Fibroblast of lung (primary cell): ENCODE data around the gene C11orf68. TPM values are rescaled to one million over a fixed set of nuclear protein-coding genes. Genes with fewer than 3 reads are reported as not detected.
"Not testable (repeated sequence)": the region's sequence is repeated elsewhere in the genome, so short reads cannot be mapped to it uniquely, and the experiment has no call there.

ENCODE experiments used
- DNase-seq, 2 donors: peaks; one replicate each; pipeline versions ENCODE4 v3.0.0 to v3.0.0-alpha.2; 2010; ENCODE audit warnings: low read depth in 2 of 2
- H2AFZ ChIP-seq: 2 replicates; pipeline ENCODE4 v1.5.1; 2012; ENCODE audit warnings: low read length, control low read depth, inconsistent platforms
- H3K27ac ChIP-seq: 2 replicates; pipeline ENCODE4 v1.5.1; 2011; ENCODE audit warnings: low read length, control low read depth; ENCODE audit not compliant: insufficient read depth
- H3K27me3 ChIP-seq: 2 replicates; pipeline ENCODE4 v1.5.1; 2011; ENCODE audit warnings: mild to moderate bottlenecking, low read length; ENCODE audit not compliant: control insufficient read depth, insufficient read depth
- H3K36me3 ChIP-seq: 2 replicates; pipeline ENCODE4 v1.5.1; 2011; ENCODE audit warnings: low read length; ENCODE audit not compliant: control insufficient read depth, insufficient read depth
- H3K4me1 ChIP-seq: 2 replicates; pipeline ENCODE4 v1.5.1; 2011; ENCODE audit warnings: low read length; ENCODE audit not compliant: control insufficient read depth, insufficient read depth; ENCODE audit errors: extremely low read depth
- H3K4me2 ChIP-seq: 2 replicates; pipeline ENCODE4 v1.5.1; 2011; ENCODE audit warnings: low read length, control low read depth; ENCODE audit not compliant: insufficient read depth; ENCODE audit errors: extremely low read depth
- H3K4me3 ChIP-seq, 4 experiments: fragments of 200-600 bp in 1 of 4; sonication (generic) in 1 of 4; replicated peaks in 1 of 4; 2 replicates each; pipeline ENCODE4 v1.5.1; 2011 to 2016; ENCODE audit warnings: low read length in 4 of 4, low read depth in 3 of 4, mild to moderate bottlenecking in 3 of 4, control low read depth in 2 of 4, inconsistent platforms in 1 of 4, mixed read lengths in 1 of 4; ENCODE audit not compliant: insufficient read depth in 1 of 4; ENCODE audit errors: control extremely low read depth in 1 of 4
- H3K79me2 ChIP-seq: 2 replicates; pipeline ENCODE4 v1.5.1; 2012; ENCODE audit warnings: mild to moderate bottlenecking, low read length, inconsistent platforms; ENCODE audit not compliant: control insufficient read depth, insufficient read depth
- H3K9ac ChIP-seq: 2 replicates; pipeline ENCODE4 v1.5.1; 2011; ENCODE audit warnings: mild to moderate bottlenecking, low read length, control low read depth; ENCODE audit not compliant: insufficient read depth
- H3K9me3 ChIP-seq: 2 replicates; pipeline ENCODE4 v1.5.1; 2012; ENCODE audit warnings: low read depth, low read length; ENCODE audit not compliant: control insufficient read depth, insufficient read depth
- H4K20me1 ChIP-seq: 2 replicates; pipeline ENCODE4 v1.5.1; 2011; ENCODE audit warnings: low read length; ENCODE audit not compliant: control insufficient read depth, insufficient read depth; ENCODE audit errors: extremely low read depth
- EZH2 ChIP-seq: IDR thresholded peaks from 2 replicates; pipeline ENCODE4 v1.5.1; 2012; ENCODE audit warnings: low read length, control low read depth, mild to moderate bottlenecking; ENCODE audit errors: missing control alignments
- polyA plus RNA-seq, 2 donors: library from polyadenylated mRNA; depleted of rRNA in 1 of 2; stranded (reverse) in 1 of 2; unstranded in 1 of 2; fragments of >200 nt; gene quantifications; 2 replicates each; pipeline ENCODE4 v1.2.1, GENCODE V29; 2011 to 2012; ENCODE audit warnings: missing spikeins in 1 of 2
- total RNA-seq: library from RNA; depleted of rRNA; stranded (reverse); fragments of >200 nt; gene quantifications from 2 replicates; pipeline ENCODE4 v1.2.1, GENCODE V29; 2014
- TF ChIP-seq, protein P1 (sequence below), 2 donors: IDR thresholded peaks in 1 of 2; conservative IDR thresholded peaks in 1 of 2; 1 replicate in 1 of 2; 2 replicates in 1 of 2; pipeline ENCODE4 v1.5.1; 2011 to 2012; ENCODE audit warnings: low read length in 2 of 2, control low read depth in 1 of 2, inconsistent platforms in 1 of 2, low read depth in 1 of 2, mild to moderate bottlenecking in 1 of 2

C11orf68 gene
- total and polyA plus RNA-seq, 2 donors (not counting 1 experiment from before 2014, with no cell fraction given) = 26.6 to 27.6 TPM

DNA sequence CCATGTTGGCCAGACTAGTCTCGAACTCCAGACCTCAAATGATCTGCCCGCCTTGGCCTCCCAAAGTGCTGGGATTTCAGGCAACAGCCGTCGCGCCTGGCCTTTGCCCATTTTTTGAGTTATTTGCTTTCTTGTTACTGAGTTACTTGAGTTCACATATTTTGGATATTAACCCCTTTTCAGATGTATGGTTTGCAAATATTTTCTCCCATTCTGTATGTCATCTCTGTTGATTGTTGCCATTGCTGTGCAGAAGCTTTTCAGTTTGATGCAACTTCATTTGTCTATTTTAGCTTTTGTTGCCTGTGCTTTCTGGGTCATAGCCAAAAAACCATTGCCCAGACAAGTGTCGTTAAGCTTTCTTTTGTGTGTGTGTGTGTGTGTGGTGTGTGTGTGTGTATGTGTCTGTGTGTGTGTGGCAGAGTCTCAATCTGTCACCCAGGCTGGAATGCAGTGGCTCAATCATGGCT is 33.2 kb upstream of the C11orf68 start:
- no peaks in the 10 kb centered on the region for H3K36me3 ChIP-seq
- no peaks in the 10 kb centered on the region for H3K9me3 ChIP-seq
- no peak for TF ChIP-seq EZH2
- TF ChIP-seq, protein P1, sequence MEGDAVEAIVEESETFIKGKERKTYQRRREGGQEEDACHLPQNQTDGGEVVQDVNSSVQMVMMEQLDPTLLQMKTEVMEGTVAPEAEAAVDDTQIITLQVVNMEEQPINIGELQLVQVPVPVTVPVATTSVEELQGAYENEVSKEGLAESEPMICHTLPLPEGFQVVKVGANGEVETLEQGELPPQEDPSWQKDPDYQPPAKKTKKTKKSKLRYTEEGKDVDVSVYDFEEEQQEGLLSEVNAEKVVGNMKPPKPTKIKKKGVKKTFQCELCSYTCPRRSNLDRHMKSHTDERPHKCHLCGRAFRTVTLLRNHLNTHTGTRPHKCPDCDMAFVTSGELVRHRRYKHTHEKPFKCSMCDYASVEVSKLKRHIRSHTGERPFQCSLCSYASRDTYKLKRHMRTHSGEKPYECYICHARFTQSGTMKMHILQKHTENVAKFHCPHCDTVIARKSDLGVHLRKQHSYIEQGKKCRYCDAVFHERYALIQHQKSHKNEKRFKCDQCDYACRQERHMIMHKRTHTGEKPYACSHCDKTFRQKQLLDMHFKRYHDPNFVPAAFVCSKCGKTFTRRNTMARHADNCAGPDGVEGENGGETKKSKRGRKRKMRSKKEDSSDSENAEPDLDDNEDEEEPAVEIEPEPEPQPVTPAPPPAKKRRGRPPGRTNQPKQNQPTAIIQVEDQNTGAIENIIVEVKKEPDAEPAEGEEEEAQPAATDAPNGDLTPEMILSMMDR (conservative IDR thresholded peaks at IDR 0.05 in 1 of 2, IDR thresholded peaks at IDR 0.05 in 1 of 2; ENCODE audit: low read depth in 1 of 2, low read length in 2 of 2) = no peak
- H3K9ac ChIP-seq = no peak overlapping the region
- H3K4me2 ChIP-seq = no peak overlapping the region
- H3K27ac ChIP-seq = no peak overlapping the region
- H2AFZ ChIP-seq = no peak overlapping the region
- no peak for DNase-seq
- H4K20me1 ChIP-seq = no peaks in the 10 kb centered on the region
- H3K79me2 ChIP-seq = no peaks in the 10 kb centered on the region
- no peaks in the 10 kb centered on the region for H3K4me1 ChIP-seq
- no peak overlapping the region for H3K4me3 ChIP-seq
- H3K27me3 ChIP-seq = no peaks in the 10 kb centered on the region

DNA sequence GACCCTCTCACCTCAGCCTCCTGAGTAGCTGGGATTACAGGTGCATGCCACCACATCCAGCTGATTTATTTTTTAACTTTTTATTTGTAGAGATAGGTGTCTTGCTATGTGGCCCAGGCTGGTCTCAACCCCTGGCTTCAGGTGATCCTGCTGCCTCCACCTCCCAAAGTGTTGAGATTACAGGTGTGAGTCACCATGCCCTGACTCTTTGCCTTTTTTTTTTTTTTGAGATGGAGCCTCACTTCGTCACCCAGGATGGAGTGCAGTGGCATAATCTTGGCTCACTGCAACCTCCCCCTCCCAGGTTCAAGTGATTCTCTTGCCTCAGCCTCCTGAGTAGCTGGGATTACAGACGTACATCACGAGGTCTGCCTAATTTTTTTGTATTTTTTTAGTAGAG is 32.8 kb upstream of the C11orf68 start:
- not testable (repeated sequence) for H3K79me2 ChIP-seq, H3K9ac ChIP-seq, H3K4me2 ChIP-seq, H3K27me3 ChIP-seq, H3K27ac ChIP-seq, H3K4me1 ChIP-seq, H3K36me3 ChIP-seq, H3K4me3 ChIP-seq, DNase-seq, H4K20me1 ChIP-seq, H2AFZ ChIP-seq, H3K9me3 ChIP-seq

- H3K9me3 ChIP-seq, H3K27ac ChIP-seq, H3K4me1 ChIP-seq, H3K79me2 ChIP-seq, H2AFZ ChIP-seq, H3K9ac ChIP-seq, DNase-seq, H3K4me2 ChIP-seq, H4K20me1 ChIP-seq, H3K36me3 ChIP-seq, H3K4me3 ChIP-seq, H3K27me3 ChIP-seq: not testable (repeated sequence)
Measured at GRCh38 chr11:65950711-65951110, 31.8 kb upstream of the C11orf68 start.

DNA sequence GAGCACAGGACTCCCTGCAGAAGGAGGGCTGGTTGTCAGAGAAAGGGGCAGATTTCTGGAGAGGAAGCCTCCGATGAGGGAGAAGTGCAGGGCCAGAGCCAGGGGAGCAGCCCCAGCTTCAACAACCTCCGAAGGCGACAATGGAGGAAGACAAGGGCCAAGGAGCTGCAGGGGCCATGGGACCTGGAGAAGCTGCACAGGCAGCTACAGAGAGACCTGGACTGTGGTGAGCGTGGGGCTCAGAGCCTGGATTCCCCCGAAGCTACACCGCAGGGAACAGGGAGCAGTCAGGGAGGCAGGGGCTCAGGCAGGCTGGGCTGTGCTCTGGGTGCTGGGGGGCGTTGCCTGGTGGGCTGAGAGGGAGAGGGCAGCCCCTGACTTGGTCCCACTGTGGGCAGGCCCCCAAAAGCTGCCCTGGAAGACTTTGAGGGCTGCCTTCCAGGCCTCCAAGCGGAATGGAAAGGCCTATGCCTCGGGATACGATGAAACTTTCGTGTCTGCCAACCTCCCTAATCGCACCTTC is 28.8 kb upstream of the C11orf68 start:
- H3K9me3 ChIP-seq = no peaks in the 10 kb centered on the region
- no peaks in the 10 kb centered on the region for H3K27me3 ChIP-seq
- H3K4me1 ChIP-seq = no peaks in the 10 kb centered on the region
- no peaks in the 10 kb centered on the region for H3K79me2 ChIP-seq
- no peaks in the 10 kb centered on the region for H4K20me1 ChIP-seq
- no peak overlapping the region for H2AFZ ChIP-seq
- no peak overlapping the region for H3K4me2 ChIP-seq
- DNase-seq = no peak
- H3K27ac ChIP-seq = no peak overlapping the region
- H3K4me3 ChIP-seq = no peak overlapping the region
- TF ChIP-seq, protein P1 (conservative IDR thresholded peaks at IDR 0.05 in 1 of 2, IDR thresholded peaks at IDR 0.05 in 1 of 2; ENCODE audit: low read depth in 1 of 2, low read length in 2 of 2) = no peak
- no peak for TF ChIP-seq EZH2
- no peaks in the 10 kb centered on the region for H3K36me3 ChIP-seq
- no peak overlapping the region for H3K9ac ChIP-seq
